ENCODE measurements around the gene IGFBP7. TPM values are rescaled to one million over a fixed set of nuclear protein-coding genes. Genes with fewer than 3 reads are reported as not detected.

IGFBP7 gene
- total RNA-seq, 2 experiments from 2014 or later, result not detected

DNA sequence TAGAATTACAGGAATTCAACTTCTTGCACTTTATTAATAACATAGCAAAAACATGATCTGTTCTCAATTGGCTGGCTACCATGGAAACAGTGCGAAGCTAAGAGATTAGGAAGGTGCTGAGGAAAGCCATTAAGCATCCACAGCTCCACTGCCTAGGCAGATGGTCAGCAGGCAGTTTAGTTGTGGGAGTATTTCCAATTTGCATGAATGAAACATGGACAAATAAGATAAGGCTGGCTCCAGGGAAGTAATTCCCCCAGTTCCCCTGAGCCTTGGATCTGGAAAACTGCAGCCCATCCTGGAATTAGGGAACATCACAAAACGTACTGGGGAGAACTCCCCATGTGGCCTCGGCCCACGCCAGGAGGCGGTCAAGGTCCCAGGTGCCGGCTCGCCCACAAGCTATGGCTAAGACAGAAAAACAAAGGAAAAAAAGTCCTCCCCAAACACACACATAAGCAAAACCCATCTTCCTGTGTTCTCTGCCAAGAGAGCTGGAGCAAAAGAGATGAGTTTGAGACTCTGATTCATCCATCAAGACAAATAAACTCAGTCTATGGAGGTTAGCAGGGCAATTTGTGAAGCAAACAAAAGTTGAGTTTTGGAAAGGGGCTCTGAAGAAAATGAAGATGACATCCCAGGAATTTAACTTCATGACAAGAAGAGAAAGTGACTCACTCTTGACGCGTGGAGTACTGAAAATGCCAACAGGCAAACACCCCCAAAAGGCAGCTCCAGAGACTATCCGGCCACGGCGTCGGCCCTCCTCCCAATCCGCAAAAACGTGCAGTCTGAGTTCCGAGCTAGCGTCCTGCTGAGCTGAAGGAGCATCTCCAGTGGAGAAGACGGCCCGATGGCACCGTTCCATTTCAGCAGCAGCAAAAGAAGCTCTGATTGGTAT, 45.1 kb downstream of the IGFBP7 start:
- H3K79me2 ChIP-seq (ENCODE audit: insufficient read depth, low read depth, low read length), result no peaks in the 10 kb centered on the region
- intact Hi-C loops (cut with micrococcal nuclease; ENCODE audit: unreplicated experiment), result no loop called here
- H3K36me3 ChIP-seq (ENCODE audit: insufficient read depth, low read length), result no peaks in the 10 kb centered on the region
- H3K4me1 ChIP-seq (ENCODE audit: insufficient read depth, low read length, poor library complexity, severe bottlenecking), result no peaks in the 10 kb centered on the region
- CTCF ChIA-PET (ENCODE audit: unreplicated experiment), result no interaction called here
- TF ChIP-seq, protein P1, sequence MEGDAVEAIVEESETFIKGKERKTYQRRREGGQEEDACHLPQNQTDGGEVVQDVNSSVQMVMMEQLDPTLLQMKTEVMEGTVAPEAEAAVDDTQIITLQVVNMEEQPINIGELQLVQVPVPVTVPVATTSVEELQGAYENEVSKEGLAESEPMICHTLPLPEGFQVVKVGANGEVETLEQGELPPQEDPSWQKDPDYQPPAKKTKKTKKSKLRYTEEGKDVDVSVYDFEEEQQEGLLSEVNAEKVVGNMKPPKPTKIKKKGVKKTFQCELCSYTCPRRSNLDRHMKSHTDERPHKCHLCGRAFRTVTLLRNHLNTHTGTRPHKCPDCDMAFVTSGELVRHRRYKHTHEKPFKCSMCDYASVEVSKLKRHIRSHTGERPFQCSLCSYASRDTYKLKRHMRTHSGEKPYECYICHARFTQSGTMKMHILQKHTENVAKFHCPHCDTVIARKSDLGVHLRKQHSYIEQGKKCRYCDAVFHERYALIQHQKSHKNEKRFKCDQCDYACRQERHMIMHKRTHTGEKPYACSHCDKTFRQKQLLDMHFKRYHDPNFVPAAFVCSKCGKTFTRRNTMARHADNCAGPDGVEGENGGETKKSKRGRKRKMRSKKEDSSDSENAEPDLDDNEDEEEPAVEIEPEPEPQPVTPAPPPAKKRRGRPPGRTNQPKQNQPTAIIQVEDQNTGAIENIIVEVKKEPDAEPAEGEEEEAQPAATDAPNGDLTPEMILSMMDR (conservative IDR thresholded peaks at IDR 0.05; ENCODE audit: low read length), result no peak
- TF ChIP-seq EZH2phosphoT487 (IDR thresholded peaks at IDR 0.05; ENCODE audit: borderline replicate concordance, low read depth, low read length), result no peak
- H4K20me1 ChIP-seq (ENCODE audit: insufficient read depth, low read length), result no peaks in the 10 kb centered on the region
- no peaks in the 10 kb centered on the region for H3K9me2 ChIP-seq (ENCODE audit: insufficient read depth, low read length)
- BruUV-seq (replicated peaks), result no TSS peak
- no peak overlapping the region for H3K4me3 ChIP-seq (ENCODE audit: low read depth, low read length, poor library complexity, severe bottlenecking)
- H3K9me3 ChIP-seq (ENCODE audit: low read length), result no peaks in the 10 kb centered on the region
- no peak overlapping the region for H2AFZ ChIP-seq (ENCODE audit: low read length)
- H3K4me2 ChIP-seq (ENCODE audit: low read length), result no peak overlapping the region
- H3K27ac ChIP-seq (ENCODE audit: low read depth, low read length, poor library complexity, severe bottlenecking), result no peak overlapping the region
- DNase-seq (ENCODE audit: low spot score), result no peak
- POLR2A ChIA-PET, result interaction anchor here (1.0 kb wide), 1 partner anchor 10 kb away, joined by 4 read pairs; no protein-coding TSS in a partner anchor

DNA sequence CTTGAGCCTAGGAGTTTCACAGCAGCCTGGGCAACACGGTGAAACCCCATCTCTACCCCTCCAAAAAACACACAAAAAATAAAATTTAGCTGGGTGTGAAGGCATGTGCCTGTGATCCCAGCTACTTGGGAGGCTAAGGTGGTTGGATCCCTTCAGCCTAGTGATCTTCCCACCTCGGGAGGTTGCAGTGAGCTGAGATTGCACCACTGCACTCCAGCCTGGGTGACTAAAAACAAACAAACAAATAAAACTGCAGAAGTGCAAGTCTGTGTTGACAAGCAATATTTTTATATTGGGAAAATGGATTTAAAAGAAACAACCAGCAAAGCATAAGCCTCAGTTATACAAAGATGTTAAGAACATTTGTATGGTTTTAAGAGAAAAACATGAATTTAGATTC, 46.1 kb downstream of the IGFBP7 start:
- TF ChIP-seq, protein P1 (conservative IDR thresholded peaks at IDR 0.05; ENCODE audit: low read length), result no peak
- TF ChIP-seq EZH2phosphoT487 (IDR thresholded peaks at IDR 0.05; ENCODE audit: borderline replicate concordance, low read depth, low read length), result no peak
- ChIA-PET POLR2A (no interaction called here), CTCF (ENCODE audit: unreplicated experiment) (no interaction called here)
- Histone ChIP-seq H3K79me2 (ENCODE audit: insufficient read depth, low read depth, low read length) (no peaks in the 10 kb centered on the region), H3K36me3 (ENCODE audit: insufficient read depth, low read length) (no peaks in the 10 kb centered on the region), H4K20me1 (ENCODE audit: insufficient read depth, low read length) (no peaks in the 10 kb centered on the region), H3K4me1 (ENCODE audit: insufficient read depth, low read length, poor library complexity, severe bottlenecking) (no peaks in the 10 kb centered on the region), H3K9me3 (ENCODE audit: low read length) (no peaks in the 10 kb centered on the region), H3K9me2 (ENCODE audit: insufficient read depth, low read length) (no peaks in the 10 kb centered on the region), H3K27ac (ENCODE audit: low read depth, low read length, poor library complexity, severe bottlenecking) (no peak overlapping the region), H2AFZ (ENCODE audit: low read length) (no peak overlapping the region), H3K4me2 (ENCODE audit: low read length) (no peak overlapping the region), H3K4me3 (ENCODE audit: low read depth, low read length, poor library complexity, severe bottlenecking) (no peak overlapping the region)
- BruUV-seq (replicated peaks), result no TSS peak
- no peak for DNase-seq (ENCODE audit: low spot score)
- intact Hi-C loops (cut with micrococcal nuclease; ENCODE audit: unreplicated experiment), result no loop called here

DNA sequence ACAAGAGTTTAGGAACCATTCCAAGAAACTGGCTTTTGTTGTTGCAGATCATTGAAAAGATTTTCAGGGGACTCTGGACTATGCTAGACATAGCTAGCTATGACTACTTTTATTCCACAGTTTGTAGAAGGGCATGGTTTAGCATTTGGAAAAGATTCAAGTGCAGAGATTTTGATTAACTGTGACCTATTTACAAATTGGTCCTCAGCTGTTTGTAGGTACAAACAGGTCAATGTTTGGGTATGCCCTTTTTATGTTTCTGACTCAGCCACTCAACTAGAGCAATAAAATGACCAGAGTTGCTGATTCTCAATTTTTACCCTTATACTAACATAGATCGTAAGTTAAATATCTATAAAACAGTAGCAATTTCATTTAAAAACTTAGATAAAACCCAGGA, 46.7 kb downstream of the IGFBP7 start:
- TF ChIP-seq, protein P1 (conservative IDR thresholded peaks at IDR 0.05; ENCODE audit: low read length), result no peak
- no peak for TF ChIP-seq EZH2phosphoT487 (IDR thresholded peaks at IDR 0.05; ENCODE audit: borderline replicate concordance, low read depth, low read length)
- H3K4me3 ChIP-seq (ENCODE audit: low read depth, low read length, poor library complexity, severe bottlenecking), result no peak overlapping the region
- H4K20me1 ChIP-seq (ENCODE audit: insufficient read depth, low read length), result no peaks in the 10 kb centered on the region
- H3K9me3 ChIP-seq (ENCODE audit: low read length), result no peaks in the 10 kb centered on the region
- no peak overlapping the region for H3K4me2 ChIP-seq (ENCODE audit: low read length)
- ChIA-PET CTCF (ENCODE audit: unreplicated experiment) (no interaction called here), POLR2A (no interaction called here)
- H3K79me2 ChIP-seq (ENCODE audit: insufficient read depth, low read depth, low read length), result no peaks in the 10 kb centered on the region
- BruUV-seq (replicated peaks), result no TSS peak
- no peaks in the 10 kb centered on the region for H3K36me3 ChIP-seq (ENCODE audit: insufficient read depth, low read length)
- no peak overlapping the region for H2AFZ ChIP-seq (ENCODE audit: low read length)
- no peak overlapping the region for H3K27ac ChIP-seq (ENCODE audit: low read depth, low read length, poor library complexity, severe bottlenecking)
- no peaks in the 10 kb centered on the region for H3K4me1 ChIP-seq (ENCODE audit: insufficient read depth, low read length, poor library complexity, severe bottlenecking)
- DNase-seq (ENCODE audit: low spot score), result no peak
- intact Hi-C loops (cut with micrococcal nuclease; ENCODE audit: unreplicated experiment), result no loop called here
- no peaks in the 10 kb centered on the region for H3K9me2 ChIP-seq (ENCODE audit: insufficient read depth, low read length)
